GM23248 (cell line): ENCODE measurements around the gene MIER2. TPM values are rescaled to one million over a fixed set of nuclear protein-coding genes. Genes with fewer than 3 reads are reported as not detected.

Source experiments
- DNase-seq: peaks from one replicate; pipeline ENCODE4 v3.0.0-alpha.2; 2015
- H2AFZ ChIP-seq: fragments of 200-600 bp; sonication (generic); 2 replicates; pipeline ENCODE4 v1.6.1; 2016; ENCODE audit warnings: antibody characterized with exemption
- H3F3A ChIP-seq: fragments of 200-600 bp; sonication (generic); 2 replicates; pipeline ENCODE4 v1.6.1; 2016; ENCODE audit warnings: mild to moderate bottlenecking, antibody characterized with exemption, mixed run types; ENCODE audit not compliant: insufficient read depth
- H3K27ac ChIP-seq: fragments of 200-600 bp; sonication (generic); 2 replicates; pipeline ENCODE4 v1.5.1; 2016; ENCODE audit warnings: mild to moderate bottlenecking
- H3K27me3 ChIP-seq: fragments of 200-600 bp; sonication (generic); replicated peaks from 2 replicates; pipeline ENCODE4 v1.6.1; 2016; ENCODE audit warnings: mild to moderate bottlenecking; ENCODE audit not compliant: insufficient read depth
- H3K36me3 ChIP-seq: fragments of 200-600 bp; sonication (generic); 2 replicates; pipeline ENCODE4 v1.6.1; 2016; ENCODE audit warnings: low read depth, mild to moderate bottlenecking
- H3K4me1 ChIP-seq: fragments of 200-600 bp; sonication (generic); 2 replicates; pipeline ENCODE4 v1.6.1; 2016; ENCODE audit warnings: mild to moderate bottlenecking; ENCODE audit not compliant: insufficient read depth
- H3K4me2 ChIP-seq: fragments of 200-600 bp; sonication (generic); one replicate; pipeline ENCODE4 v1.6.1; 2016; ENCODE audit warnings: mild to moderate bottlenecking; ENCODE audit not compliant: unreplicated experiment
- H3K4me3 ChIP-seq: fragments of 200-600 bp; sonication (generic); 2 replicates; pipeline ENCODE4 v1.5.1; 2016; ENCODE audit warnings: mild to moderate bottlenecking
- H3K79me2 ChIP-seq: fragments of 200-600 bp; sonication (generic); 2 replicates; pipeline ENCODE4 v1.6.1; 2016; ENCODE audit warnings: mild to moderate bottlenecking; ENCODE audit not compliant: insufficient read depth
- H3K9ac ChIP-seq: fragments of 200-600 bp; sonication (generic); 2 replicates; pipeline ENCODE4 v1.6.1; 2016; ENCODE audit warnings: mild to moderate bottlenecking
- H3K9me2 ChIP-seq: fragments of 200-600 bp; sonication (generic); 2 replicates; pipeline ENCODE4 v1.6.1; 2016; ENCODE audit warnings: mixed run types, mild to moderate bottlenecking, moderate library complexity; ENCODE audit not compliant: insufficient read depth
- H3K9me3 ChIP-seq: fragments of 200-600 bp; sonication (generic); one replicate; pipeline ENCODE4 v1.6.1; 2017; ENCODE audit warnings: low read depth
- H4K20me1 ChIP-seq: fragments of 200-600 bp; sonication (generic); 2 replicates; pipeline ENCODE4 v1.6.0; 2016; ENCODE audit not compliant: insufficient read depth
- EZH2 ChIP-seq: fragments of 200-600 bp; sonication (generic); IDR thresholded peaks from 2 replicates; pipeline ENCODE4 v1.6.1; 2018; ENCODE audit warnings: antibody characterized with exemption, mild to moderate bottlenecking; ENCODE audit not compliant: insufficient read depth, poor library complexity, severe bottlenecking
- EZH2phosphoT487 ChIP-seq: fragments of 200-600 bp; sonication (generic); IDR thresholded peaks from 2 replicates; pipeline ENCODE4 v1.6.1; 2018; ENCODE audit warnings: antibody characterized with exemption, moderate library complexity, mild to moderate bottlenecking, low read depth; ENCODE audit not compliant: insufficient read depth
- whole genome bisulfite sequencing, 2 experiments: methylation state at CpG; one replicate each; pipeline ENCODE4 v1.1.6; 2015 to 2017; ENCODE audit warnings: low lambda C conversion rate in 2 of 2, low coverage in 1 of 2; ENCODE audit errors: missing lambda C conversion rate in 2 of 2; 5-methylcytosine and 5-hydroxymethylcytosine counted together
- in situ Hi-C: fragments of 300-500 bp; cut with MboI; formaldehyde crosslinking; loops from 2 replicates; pipeline ENCODE4 v1.15.0; 2020
- polyA plus RNA-seq: library from polyadenylated mRNA; unstranded; fragments of >200 nt; fragmentation: Nextera tagmentation; extraction: Ambion mirVana; gene quantifications from 2 replicates; pipeline ENCODE4 v1.2.1, GENCODE V29; 2016
- total RNA-seq: library from RNA; depleted of rRNA; stranded (reverse); fragments of >200 nt; shearing (Covaris generic); gene quantifications from 2 replicates; pipeline ENCODE4 v1.2.3, GENCODE V29; 2014

MIER2 gene
- total and polyA plus RNA-seq, 2 experiments from 2014 or later, result 11.8 to 30.7 TPM

DNA sequence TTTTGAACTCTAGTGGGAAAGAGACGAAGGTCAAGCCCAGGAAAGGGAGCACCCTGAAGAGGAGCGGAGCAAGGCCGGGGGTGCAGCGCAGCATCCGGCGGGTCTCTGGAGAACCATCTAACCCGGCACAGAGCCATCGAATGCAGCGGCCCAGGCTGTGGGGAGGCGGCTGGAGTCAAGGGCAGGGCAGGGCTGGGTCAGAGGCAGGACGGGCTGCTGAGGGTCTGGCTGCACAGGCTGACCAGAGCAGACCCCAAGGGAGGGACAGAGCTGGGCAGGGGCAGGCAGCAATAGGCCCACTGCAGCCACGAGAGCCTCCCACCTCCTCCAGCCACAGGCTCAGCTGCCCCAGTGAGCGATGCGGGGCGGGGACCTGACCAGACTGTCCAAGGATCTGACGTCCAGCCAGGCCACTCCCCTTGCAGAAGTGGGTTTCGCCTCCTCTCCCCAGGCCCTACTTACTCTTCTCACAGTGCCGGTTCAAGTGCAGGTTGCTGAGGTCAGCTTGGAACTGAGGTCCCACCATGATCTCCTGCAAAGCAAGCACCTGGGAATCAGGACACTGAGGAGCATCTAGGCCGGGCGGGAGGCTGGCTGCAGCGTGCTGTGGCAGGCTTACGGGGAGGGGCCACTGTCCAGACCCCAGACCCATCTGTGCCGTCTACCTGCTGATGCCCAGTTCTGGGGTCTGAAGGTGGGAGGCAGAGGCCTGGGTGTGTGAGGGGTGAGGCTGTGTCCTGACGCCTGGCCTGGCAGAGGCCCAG lies 19.2 kb downstream of the MIER2 start:
- Histone ChIP-seq H3K27me3 (no peaks in the 10 kb centered on the region), H3F3A (no peaks in the 10 kb centered on the region), H2AFZ (no peak overlapping the region), H3K4me3 (no peak overlapping the region), H3K79me2 (peaks cover 86% of the 10 kb centered on the region), H3K9ac (no peak overlapping the region), H3K9me2 (no peaks in the 10 kb centered on the region), H3K4me1 (no peaks in the 10 kb centered on the region), H3K36me3 (peaks cover 41% of the 10 kb centered on the region; the same call in 1 of the 2 replicates), H3K27ac (no peak overlapping the region), H4K20me1 (no peaks in the 10 kb centered on the region), H3K4me2 (no peak overlapping the region), H3K9me3 (no peaks in the 10 kb centered on the region)
- WGBS, 2 experiments, result 94 to 95% methylated on average over 20 to 24 of the region's 24 CpGs
- no peak for DNase-seq
- no peak for TF ChIP-seq EZH2
- in situ Hi-C loops, result no loop called here

- no peak overlapping the region for H3K9ac ChIP-seq
- H3K27me3 ChIP-seq, result no peaks in the 10 kb centered on the region
- DNase-seq, result no peak
- H3F3A ChIP-seq, result 0 out of 2 replicates have a peak, but pooled peaks cover 3% of the 10 kb centered on the region
- no peaks in the 10 kb centered on the region for H3K9me2 ChIP-seq
- H3K4me3 ChIP-seq, result no peak overlapping the region
- H4K20me1 ChIP-seq, result no peaks in the 10 kb centered on the region
- H3K4me2 ChIP-seq, result no peak overlapping the region
- in situ Hi-C loops, result no loop called here
- TF ChIP-seq EZH2phosphoT487 (no peak), EZH2 (no peak)
- H3K27ac ChIP-seq, result no peak overlapping the region
- H3K36me3 ChIP-seq, result peaks cover 44% of the 10 kb centered on the region; the same call in 1 of the 2 replicates
- no peak overlapping the region for H2AFZ ChIP-seq
- no peaks in the 10 kb centered on the region for H3K9me3 ChIP-seq
- H3K4me1 ChIP-seq, result no peaks in the 10 kb centered on the region
- peaks cover 85% of the 10 kb centered on the region for H3K79me2 ChIP-seq
- 93 to 95% methylated on average over 8 of the region's 8 CpGs for WGBS, 2 experiments
Observed at GRCh38 chr19:324716-325115, 19.9 kb downstream of the MIER2 start.

GRCh38 chr19:322616-323015 lies 22.0 kb downstream of the MIER2 start:
- TF ChIP-seq EZH2phosphoT487 (no peak), EZH2 (no peak)
- Histone ChIP-seq H3K9me2 (no peaks in the 10 kb centered on the region), H3K79me2 (peaks cover 85% of the 10 kb centered on the region), H3K36me3 (peaks cover 35% of the 10 kb centered on the region; the same call in 1 of the 2 replicates), H3K4me1 (no peaks in the 10 kb centered on the region), H3K4me3 (no peak overlapping the region), H4K20me1 (no peaks in the 10 kb centered on the region), H3K27ac (no peak overlapping the region), H2AFZ (no peak overlapping the region), H3K4me2 (no peak overlapping the region), H3K9ac (no peak overlapping the region), H3K9me3 (no peaks in the 10 kb centered on the region), H3F3A (peaks cover 13% of the 10 kb centered on the region; the same call in 1 of the 2 replicates), H3K27me3 (no peaks in the 10 kb centered on the region)
- WGBS, 2 experiments, result 97 to 98% methylated on average over 13 of the region's 13 CpGs
- no peak for DNase-seq
- in situ Hi-C loops, result no loop called here

GRCh38 chr19:318509-318774 lies 26.2 kb downstream of the MIER2 start:
- peaks cover 13% of the 10 kb centered on the region; the same call in 1 of the 2 replicates for H3F3A ChIP-seq
- H3K4me1 ChIP-seq, result no peaks in the 10 kb centered on the region
- WGBS, 2 experiments, result 91 to 93% methylated on average over 5 of the region's 5 CpGs
- no peak overlapping the region for H3K27ac ChIP-seq
- TF ChIP-seq EZH2phosphoT487 (no peak), EZH2 (no peak)
- peaks cover 31% of the 10 kb centered on the region; the same call in 1 of the 2 replicates for H3K36me3 ChIP-seq
- no peak overlapping the region for H3K4me3 ChIP-seq
- no peak for DNase-seq
- H3K4me2 ChIP-seq, result no peak overlapping the region
- H3K9me3 ChIP-seq, result no peaks in the 10 kb centered on the region
- peaks cover 95% of the 10 kb centered on the region for H3K79me2 ChIP-seq
- no peak overlapping the region for H3K9ac ChIP-seq
- H2AFZ ChIP-seq, result no peak overlapping the region
- in situ Hi-C loops, result no loop called here
- H3K9me2 ChIP-seq, result no peaks in the 10 kb centered on the region
- no peaks in the 10 kb centered on the region for H3K27me3 ChIP-seq
- no peaks in the 10 kb centered on the region for H4K20me1 ChIP-seq
